CD4-positive, alpha-beta T cell treated with Interleukin-6 for 4 hours (primary cell): Measurements from ENCODE around the gene RIT2.

ENCODE experiments used
- DNase-seq: peaks from one replicate; pipeline ENCODE4 v3.0.0-alpha.2; 2020; ENCODE audit warnings: mixed read lengths

RIT2 gene

DNA sequence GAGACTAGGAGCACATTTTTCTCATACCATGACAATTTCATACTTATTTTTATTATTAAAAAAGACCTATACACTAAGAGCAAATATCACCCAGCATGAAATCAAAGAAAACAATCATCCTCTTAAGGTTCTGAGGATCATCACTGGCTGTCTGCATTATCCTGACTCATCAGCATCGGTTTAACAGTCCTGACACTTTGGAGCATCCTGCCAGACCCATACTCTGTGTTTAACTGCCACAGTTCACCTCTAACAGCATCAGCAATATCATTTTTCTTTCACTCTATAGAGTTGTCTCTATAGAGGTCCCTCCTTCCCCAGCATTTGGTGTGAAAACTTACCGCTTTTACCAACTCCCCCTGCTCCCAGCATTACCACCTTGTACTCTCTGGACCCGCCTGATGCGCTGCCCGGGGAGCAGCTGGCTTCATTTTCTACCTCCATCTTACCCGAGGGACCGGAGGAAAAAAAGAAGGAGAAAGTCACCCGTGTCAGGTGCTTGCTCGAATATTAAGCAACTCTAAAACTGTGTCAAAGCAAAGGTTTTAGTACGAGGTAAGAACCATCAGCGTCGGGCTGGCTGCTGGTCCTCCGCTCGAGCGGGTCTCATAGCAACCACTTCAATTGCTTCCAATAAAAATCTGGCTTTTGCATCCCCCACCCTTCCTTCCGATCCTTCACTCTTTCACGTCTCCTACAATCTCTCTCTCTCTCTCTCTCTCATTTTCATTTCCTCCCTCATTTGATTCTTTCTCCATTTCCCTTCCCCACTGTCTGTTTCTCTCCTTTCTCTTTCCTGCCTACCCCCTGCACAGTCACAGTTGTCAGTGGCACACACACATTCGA is at the start of gene RIT2:
Gene RIT2 (minus strand): TSS at position 610 of the 846 bp plus-strand sequence.
- DNase-seq: no peak

GRCh38 chr18:43161528-43161927 is 46.0 kb upstream of the RIT2 start:
- no peak for DNase-seq

DNA sequence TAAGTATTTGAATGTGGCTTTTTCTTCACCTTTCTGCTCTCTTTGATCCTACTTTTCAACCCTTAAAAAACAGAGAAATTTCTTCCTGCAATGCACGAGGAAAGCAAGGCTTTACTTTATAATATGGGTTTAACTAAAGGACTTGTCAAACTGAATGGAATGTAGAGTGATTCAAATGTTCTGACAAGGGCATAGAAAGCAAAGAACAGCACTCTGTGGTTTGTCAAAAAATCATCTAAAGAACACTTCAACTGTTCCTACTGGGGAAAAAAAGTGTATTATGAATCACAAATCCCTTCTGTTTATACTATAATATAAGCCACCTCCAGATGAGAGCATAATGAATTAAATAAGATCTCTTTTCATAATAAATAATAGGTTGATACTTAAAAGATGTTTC is 45.0 kb upstream of the RIT2 start:
- DNase-seq: no peak

DNA sequence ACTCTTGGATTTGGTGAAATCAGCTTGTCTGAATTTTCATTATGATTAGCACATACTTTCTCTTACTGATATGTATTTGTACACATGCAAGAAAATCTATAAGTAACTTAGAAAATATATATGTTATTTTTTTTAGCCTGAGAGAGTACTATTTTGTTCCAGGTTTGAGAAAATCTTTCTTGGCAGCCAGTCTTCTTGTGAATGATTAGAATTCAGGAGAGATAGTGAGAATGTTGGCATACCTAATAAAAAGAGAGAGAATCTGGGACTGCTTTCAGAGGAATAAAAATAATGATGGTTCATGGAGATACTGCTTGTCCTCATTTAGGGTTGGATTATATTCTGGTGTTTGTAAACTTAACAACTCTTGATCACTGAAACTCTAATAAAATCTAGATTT is 44.4 kb upstream of the RIT2 start:
- no peak for DNase-seq

- DNase-seq: no peak
Observed at GRCh38 chr18:43159086-43159770, 43.7 kb upstream of the RIT2 start.

DNA sequence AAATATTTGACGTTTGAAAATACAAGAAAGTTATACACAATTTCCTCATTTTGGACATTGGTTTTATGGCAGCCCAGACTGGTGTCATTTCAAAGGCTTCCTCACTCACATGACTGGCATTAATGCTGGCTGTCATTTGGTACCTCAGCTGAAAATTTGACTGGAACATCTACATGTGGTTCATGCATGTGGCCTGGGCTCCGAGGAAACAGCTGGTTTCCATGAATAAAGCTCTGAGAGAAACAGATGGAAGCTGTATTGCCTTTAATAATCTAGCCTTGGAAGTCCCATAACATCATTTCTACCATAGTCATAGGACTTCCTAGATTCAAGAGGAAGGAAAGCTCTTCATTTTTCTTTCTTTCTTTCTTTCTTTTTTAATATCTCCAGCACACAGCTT is 42.9 kb upstream of the RIT2 start:
- DNase-seq: no peak

GRCh38 chr18:43155842-43156241 is 40.4 kb upstream of the RIT2 start:
- DNase-seq: no peak

GRCh38 chr18:43148231-43148630 is 32.7 kb upstream of the RIT2 start:
- no peak for DNase-seq

- no peak for DNase-seq
Observed at GRCh38 chr18:43141208-43141607, 25.7 kb upstream of the RIT2 start.

DNA sequence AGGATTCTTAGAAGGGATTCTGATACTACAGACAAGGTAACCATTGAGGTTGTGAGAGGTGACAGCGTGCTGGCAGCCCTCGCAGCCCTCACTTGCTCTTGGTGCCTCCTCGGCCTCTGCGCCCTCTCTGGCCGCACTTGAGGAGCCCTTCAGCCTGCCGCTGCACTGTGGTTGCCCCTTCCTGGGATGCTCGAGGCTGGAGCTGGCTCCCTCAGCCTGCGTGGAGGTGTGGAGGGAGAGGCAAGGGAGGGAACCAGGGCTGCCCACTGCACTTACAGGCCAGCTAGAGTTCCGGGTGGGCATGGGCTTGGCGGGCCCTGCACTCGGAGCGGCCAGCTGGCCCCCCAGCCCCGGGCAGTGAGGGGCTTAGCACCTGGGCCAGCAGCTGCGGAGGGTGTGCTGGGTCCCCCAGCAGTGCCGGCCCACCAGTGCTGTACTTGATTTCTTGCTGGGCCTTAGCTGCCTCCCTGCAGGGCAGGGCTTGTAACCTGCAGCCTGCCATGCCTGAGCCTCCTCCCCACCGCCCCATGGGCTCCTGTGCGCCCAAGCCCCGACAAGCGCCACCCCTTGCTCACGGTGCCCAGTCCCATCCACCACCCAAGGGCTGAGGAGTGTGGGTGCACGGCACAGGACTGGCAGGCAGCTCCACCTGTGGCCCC is 23.9 kb upstream of the RIT2 start:
- no peak for DNase-seq

- no peak for DNase-seq
Observed at GRCh38 chr18:43134876-43135275, 19.4 kb upstream of the RIT2 start.

GRCh38 chr18:43130716-43131260 is 15.3 kb upstream of the RIT2 start:
- no peak for DNase-seq

DNA sequence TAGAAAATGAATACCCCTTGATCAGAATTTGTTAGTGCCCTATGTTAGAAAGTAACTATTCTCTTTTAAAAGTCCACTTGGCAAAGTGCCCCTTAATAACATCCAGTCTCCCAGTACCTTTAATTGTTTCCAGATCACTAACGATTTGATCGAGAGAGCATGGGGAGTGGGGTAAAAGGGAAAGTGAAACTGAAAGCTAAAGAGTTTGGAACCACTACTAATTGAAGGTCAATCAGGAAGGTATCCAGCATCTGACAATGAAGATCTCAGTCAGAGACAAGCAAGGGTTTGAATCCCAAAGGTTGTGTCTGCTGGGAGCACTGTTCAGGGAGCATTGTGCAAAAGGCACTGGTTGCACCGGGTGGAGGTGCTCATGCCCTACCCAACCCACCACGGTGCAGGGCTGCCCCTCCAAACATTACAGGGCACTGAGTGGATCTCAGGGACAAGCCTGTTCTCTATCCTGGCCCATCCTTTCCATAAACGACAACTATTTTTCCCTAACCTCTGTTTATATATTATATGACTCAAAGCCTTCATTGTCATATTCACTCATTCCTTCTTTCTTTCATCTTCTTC is 14.6 kb upstream of the RIT2 start:
- DNase-seq: no peak

- no peak for DNase-seq
Observed at GRCh38 chr18:43125471-43125870, 10.0 kb upstream of the RIT2 start.

GRCh38 chr18:43122955-43123354 is 7.5 kb upstream of the RIT2 start:
- no peak for DNase-seq

- DNase-seq: no peak
Observed at GRCh38 chr18:43116699-43117294, 1.3 kb upstream of the RIT2 start.

GRCh38 chr18:43113220-43113895 is 2.1 kb downstream of the RIT2 start:
- DNase-seq: no peak

GRCh38 chr18:43108882-43109281 is 6.6 kb downstream of the RIT2 start:
- no peak for DNase-seq

GRCh38 chr18:43108469-43108868 is 7.0 kb downstream of the RIT2 start:
- no peak for DNase-seq

- DNase-seq: no peak
Observed at GRCh38 chr18:43093646-43094045, 21.8 kb downstream of the RIT2 start.

- no peak for DNase-seq
Observed at GRCh38 chr18:43092539-43092938, 22.9 kb downstream of the RIT2 start.

GRCh38 chr18:43081396-43081795 is 34.1 kb downstream of the RIT2 start:
- no peak for DNase-seq
